ENCODE data around the gene PRR14. TPM values are rescaled to one million over a fixed set of nuclear protein-coding genes. Genes with fewer than 3 reads are reported as not detected.

The PRR14 gene
- total and polyA plus RNA-seq, 2 experiments from 2014 or later = 6.6 to 18.7 TPM

DNA sequence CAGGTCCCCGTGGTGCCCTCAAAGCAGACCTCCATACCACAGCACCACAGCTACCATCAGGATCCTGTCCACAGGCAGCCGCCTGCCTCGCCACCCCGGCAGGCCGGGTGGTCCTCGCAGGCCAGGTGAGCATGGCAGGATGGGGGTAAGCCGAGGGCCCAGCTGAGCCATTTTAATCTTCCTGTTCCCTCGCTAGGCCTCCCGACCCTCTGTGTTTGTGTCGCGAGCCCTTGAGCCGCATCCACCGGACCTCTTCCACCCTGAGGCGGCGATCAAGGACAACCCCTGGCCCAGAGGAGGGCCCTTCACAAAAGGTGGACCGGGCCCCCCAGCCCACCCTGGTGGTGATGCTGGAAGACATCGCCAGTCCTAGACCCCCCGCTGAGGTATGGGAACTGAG is 2.0 kb downstream of the PRR14 start:
- TF ChIP-seq, protein P1, sequence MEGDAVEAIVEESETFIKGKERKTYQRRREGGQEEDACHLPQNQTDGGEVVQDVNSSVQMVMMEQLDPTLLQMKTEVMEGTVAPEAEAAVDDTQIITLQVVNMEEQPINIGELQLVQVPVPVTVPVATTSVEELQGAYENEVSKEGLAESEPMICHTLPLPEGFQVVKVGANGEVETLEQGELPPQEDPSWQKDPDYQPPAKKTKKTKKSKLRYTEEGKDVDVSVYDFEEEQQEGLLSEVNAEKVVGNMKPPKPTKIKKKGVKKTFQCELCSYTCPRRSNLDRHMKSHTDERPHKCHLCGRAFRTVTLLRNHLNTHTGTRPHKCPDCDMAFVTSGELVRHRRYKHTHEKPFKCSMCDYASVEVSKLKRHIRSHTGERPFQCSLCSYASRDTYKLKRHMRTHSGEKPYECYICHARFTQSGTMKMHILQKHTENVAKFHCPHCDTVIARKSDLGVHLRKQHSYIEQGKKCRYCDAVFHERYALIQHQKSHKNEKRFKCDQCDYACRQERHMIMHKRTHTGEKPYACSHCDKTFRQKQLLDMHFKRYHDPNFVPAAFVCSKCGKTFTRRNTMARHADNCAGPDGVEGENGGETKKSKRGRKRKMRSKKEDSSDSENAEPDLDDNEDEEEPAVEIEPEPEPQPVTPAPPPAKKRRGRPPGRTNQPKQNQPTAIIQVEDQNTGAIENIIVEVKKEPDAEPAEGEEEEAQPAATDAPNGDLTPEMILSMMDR (IDR thresholded peaks at IDR 0.05; ENCODE audit: poor library complexity) = no peak
- TF ChIP-seq EZH2phosphoT487 (IDR thresholded peaks at IDR 0.05; ENCODE audit: low read depth, severe bottlenecking, unreplicated experiment) = no peak
- no peak for TF ChIP-seq EZH2 (IDR thresholded peaks at IDR 0.05; ENCODE audit: borderline replicate concordance)
- H3K9me2 ChIP-seq (replicated peaks; ENCODE audit: insufficient read depth) = no peaks in the 10 kb centered on the region
- no peaks in the 10 kb centered on the region for H3K27me3 ChIP-seq
- H3K27ac ChIP-seq = no peak overlapping the region
- H3K4me3 ChIP-seq = no peak overlapping the region
- H3K4me1 ChIP-seq (ENCODE audit: insufficient read depth) = peaks cover 15% of the 10 kb centered on the region
- H3K79me2 ChIP-seq = peaks cover 15% of the 10 kb centered on the region
- H4K20me1 ChIP-seq (ENCODE audit: insufficient read depth, poor library complexity, severe bottlenecking) = no peaks in the 10 kb centered on the region
- no peaks in the 10 kb centered on the region for H3K36me3 ChIP-seq (replicated peaks; ENCODE audit: insufficient read depth, low read depth)
- H3K4me2 ChIP-seq = peak overlapping the region; percentile 89
- no peaks in the 10 kb centered on the region for H3K9me3 ChIP-seq (ENCODE audit: low read depth)
- 96% methylated on average over 18 of the region's 18 CpGs for WGBS (ENCODE audit: low lambda C conversion rate, missing lambda C conversion rate)
- DNase-seq (ENCODE audit: low spot score) = no peak
- no peak overlapping the region for H2AFZ ChIP-seq

DNA sequence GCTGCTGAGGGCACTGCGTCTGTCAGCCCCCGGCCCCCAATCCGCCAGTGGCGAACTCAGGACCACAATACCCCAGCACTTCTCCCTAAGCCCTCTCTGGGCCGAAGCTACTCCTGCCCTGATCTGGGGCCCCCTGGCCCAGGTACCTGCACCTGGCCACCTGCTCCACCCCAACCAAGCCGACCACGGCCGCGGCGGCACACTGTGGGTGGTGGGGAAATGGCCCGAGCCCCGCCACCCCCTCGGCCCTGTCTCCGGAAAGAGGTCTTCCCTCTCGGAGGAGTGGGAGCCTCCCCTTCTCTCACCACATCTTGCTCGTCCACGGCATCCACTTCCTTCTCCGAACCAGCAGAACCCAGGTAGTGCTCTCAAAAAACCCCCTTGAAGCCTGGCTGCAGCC is 4.1 kb downstream of the PRR14 start:
- no peak for TF ChIP-seq EZH2phosphoT487 (IDR thresholded peaks at IDR 0.05; ENCODE audit: low read depth, severe bottlenecking, unreplicated experiment)
- Histone ChIP-seq H3K4me3 (no peak overlapping the region), H2AFZ (no peak overlapping the region), H3K27ac (no peak overlapping the region), H4K20me1 (ENCODE audit: insufficient read depth, poor library complexity, severe bottlenecking) (peaks cover under 1% of the 10 kb centered on the region), H3K4me1 (ENCODE audit: insufficient read depth) (peaks cover 15% of the 10 kb centered on the region), H3K9me3 (ENCODE audit: low read depth) (no peaks in the 10 kb centered on the region), H3K4me2 (no peak overlapping the region), H3K27me3 (no peaks in the 10 kb centered on the region), H3K36me3 (replicated peaks; ENCODE audit: insufficient read depth, low read depth) (no peaks in the 10 kb centered on the region), H3K9me2 (replicated peaks; ENCODE audit: insufficient read depth) (no peaks in the 10 kb centered on the region), H3K79me2 (peaks cover 19% of the 10 kb centered on the region)
- no peak for DNase-seq (ENCODE audit: low spot score)
- 99% methylated on average over 18 of the region's 18 CpGs for WGBS (ENCODE audit: low lambda C conversion rate, missing lambda C conversion rate)

GRCh38 chr16:30655815-30656347 is 5.1 kb downstream of the PRR14 start:
- no peak overlapping the region for H2AFZ ChIP-seq
- no peak overlapping the region for H3K4me3 ChIP-seq
- peaks cover 11% of the 10 kb centered on the region for H4K20me1 ChIP-seq (ENCODE audit: insufficient read depth, poor library complexity, severe bottlenecking)
- TF ChIP-seq, protein P1 (IDR thresholded peaks at IDR 0.05; ENCODE audit: poor library complexity) = no peak
- TF ChIP-seq EZH2 (IDR thresholded peaks at IDR 0.05; ENCODE audit: borderline replicate concordance) = no peak
- no peak for TF ChIP-seq EZH2phosphoT487 (IDR thresholded peaks at IDR 0.05; ENCODE audit: low read depth, severe bottlenecking, unreplicated experiment)
- H3K27ac ChIP-seq = no peak overlapping the region
- H3K4me2 ChIP-seq = no peak overlapping the region
- no peaks in the 10 kb centered on the region for H3K36me3 ChIP-seq (replicated peaks; ENCODE audit: insufficient read depth, low read depth)
- H3K4me1 ChIP-seq (ENCODE audit: insufficient read depth) = peaks cover 23% of the 10 kb centered on the region
- WGBS (ENCODE audit: low lambda C conversion rate, missing lambda C conversion rate) = 96% methylated on average over 12 of the region's 12 CpGs
- H3K9me2 ChIP-seq (replicated peaks; ENCODE audit: insufficient read depth) = no peaks in the 10 kb centered on the region
- DNase-seq (ENCODE audit: low spot score) = no peak
- no peaks in the 10 kb centered on the region for H3K9me3 ChIP-seq (ENCODE audit: low read depth)
- no peaks in the 10 kb centered on the region for H3K27me3 ChIP-seq
- H3K79me2 ChIP-seq = peaks cover 29% of the 10 kb centered on the region

DNA sequence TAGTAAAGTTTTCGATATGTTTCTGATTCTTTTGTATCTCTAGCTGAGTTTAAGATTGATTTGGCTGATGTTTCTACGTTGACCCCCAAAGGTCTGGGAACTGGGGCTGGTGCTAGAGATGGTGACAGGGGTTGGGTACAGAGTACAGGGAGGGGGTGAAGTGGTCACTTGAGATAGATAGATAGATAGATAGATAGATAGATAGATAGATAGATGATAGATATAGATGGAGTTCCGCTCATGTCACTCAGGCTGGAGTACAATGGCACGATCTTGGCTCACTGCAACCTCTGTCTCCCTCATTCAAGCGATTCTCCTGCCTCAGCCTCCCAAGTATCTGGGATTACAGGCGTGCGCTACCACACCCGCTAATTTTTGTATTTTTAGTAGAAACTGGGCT is 5.6 kb downstream of the PRR14 start:
- Histone ChIP-seq H3K27ac (no peak overlapping the region), H3K9me3 (ENCODE audit: low read depth) (no peaks in the 10 kb centered on the region), H3K4me2 (no peak overlapping the region), H4K20me1 (ENCODE audit: insufficient read depth, poor library complexity, severe bottlenecking) (peaks cover 16% of the 10 kb centered on the region), H3K4me3 (no peak overlapping the region), H3K27me3 (no peaks in the 10 kb centered on the region), H3K4me1 (ENCODE audit: insufficient read depth) (peaks cover 28% of the 10 kb centered on the region), H3K36me3 (replicated peaks; ENCODE audit: insufficient read depth, low read depth) (no peaks in the 10 kb centered on the region), H3K9me2 (replicated peaks; ENCODE audit: insufficient read depth) (no peaks in the 10 kb centered on the region), H3K79me2 (peaks cover 34% of the 10 kb centered on the region), H2AFZ (no peak overlapping the region)
- no peak for DNase-seq (ENCODE audit: low spot score)
- 96% methylated on average over 8 of the region's 8 CpGs for WGBS (ENCODE audit: low lambda C conversion rate, missing lambda C conversion rate)
- TF ChIP-seq, protein P1 (IDR thresholded peaks at IDR 0.05; ENCODE audit: poor library complexity) = no peak
- TF ChIP-seq EZH2 (IDR thresholded peaks at IDR 0.05; ENCODE audit: borderline replicate concordance) (no peak), EZH2phosphoT487 (IDR thresholded peaks at IDR 0.05; ENCODE audit: low read depth, severe bottlenecking, unreplicated experiment) (no peak)
